NCI-H128 (cell line): Measurements from ENCODE around the gene SNRNP70.

Experiments
- DNase-seq: peaks from one replicate; lab custom pipeline; 2025; ENCODE audit not compliant: unreplicated experiment; lab: John Stamatoyannopoulos, UW

SNRNP70 gene

DNA sequence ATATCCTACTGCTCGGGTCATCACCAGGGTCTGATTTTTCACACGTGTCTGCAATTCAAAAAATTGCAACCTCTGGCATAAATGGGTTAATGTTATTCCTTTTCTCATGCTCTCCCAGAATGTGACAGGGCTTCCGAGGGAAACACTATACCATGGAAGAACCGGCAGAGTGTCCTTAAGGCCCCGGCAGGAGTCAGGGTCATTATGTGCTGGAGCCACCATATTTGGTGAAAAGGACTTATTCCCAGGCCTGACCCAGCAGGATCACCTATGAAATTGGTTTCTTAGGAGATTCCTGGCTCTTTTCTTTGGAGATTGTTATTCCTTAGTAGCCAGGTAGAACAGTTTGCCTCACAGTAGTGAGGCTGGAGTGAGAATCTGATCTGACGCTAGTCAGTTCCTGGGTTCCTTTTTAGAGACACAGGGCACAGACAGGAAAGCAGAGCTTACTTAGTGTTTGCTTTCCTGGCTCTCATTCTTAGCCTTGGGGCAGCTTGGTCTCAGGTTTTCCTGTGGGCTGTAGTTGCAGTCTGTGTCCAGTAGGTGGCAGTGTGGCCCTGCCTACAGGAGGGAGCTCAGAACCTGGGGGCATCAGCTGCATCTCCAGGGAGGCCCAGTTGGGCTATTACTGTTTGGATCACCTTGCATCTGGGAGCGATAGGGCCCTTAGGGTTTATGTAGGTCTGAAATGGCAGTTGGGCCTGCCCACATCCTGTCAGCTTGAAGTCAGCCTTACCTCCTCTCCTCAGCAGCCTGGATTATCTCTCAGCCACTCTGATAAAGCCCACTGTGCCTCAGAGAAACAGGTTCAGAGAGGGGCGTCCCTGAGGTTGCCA lies 12.4 kb downstream of the SNRNP70 start:
- peak; percentile 41 for DNase-seq

DNA sequence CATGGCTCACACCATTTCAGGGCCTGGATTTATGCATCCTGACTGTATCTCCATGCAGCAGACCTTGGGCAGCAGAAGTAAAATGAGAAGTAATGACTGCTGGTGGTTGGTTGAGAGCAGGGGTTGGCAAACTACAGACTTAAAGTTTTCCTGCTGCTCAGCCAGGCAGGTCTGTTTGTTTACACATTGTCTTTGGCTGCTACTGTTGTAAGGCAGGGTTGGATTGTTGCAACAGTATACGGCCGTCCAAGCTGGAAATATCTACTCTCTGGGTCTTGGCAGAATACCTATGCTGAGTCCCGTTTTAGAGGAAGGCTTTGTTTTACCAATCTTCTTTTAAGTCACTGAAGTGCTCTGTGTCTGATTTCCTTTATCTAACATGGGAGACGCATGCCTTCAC lies 13.5 kb downstream of the SNRNP70 start:
- DNase-seq, result no peak

DNA sequence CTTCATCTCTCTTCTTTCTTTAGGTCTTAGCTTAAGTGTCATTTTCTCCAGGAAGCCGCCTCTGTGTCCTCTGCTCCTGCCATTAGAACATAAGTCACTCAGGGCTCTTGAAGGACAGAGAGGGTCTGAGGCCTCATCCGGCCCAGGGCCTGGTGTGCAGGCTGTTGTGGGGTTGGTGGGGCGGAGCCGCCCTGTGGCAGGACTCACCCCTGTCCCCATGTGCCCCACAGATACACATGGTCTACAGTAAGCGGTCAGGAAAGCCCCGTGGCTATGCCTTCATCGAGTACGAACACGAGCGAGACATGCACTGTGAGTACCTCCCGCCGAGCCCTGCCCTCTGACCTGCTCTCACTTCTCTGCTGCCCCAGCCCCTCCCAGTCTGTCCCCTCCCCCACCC lies 15.9 kb downstream of the SNRNP70 start:
- DNase-seq, result no peak

DNA sequence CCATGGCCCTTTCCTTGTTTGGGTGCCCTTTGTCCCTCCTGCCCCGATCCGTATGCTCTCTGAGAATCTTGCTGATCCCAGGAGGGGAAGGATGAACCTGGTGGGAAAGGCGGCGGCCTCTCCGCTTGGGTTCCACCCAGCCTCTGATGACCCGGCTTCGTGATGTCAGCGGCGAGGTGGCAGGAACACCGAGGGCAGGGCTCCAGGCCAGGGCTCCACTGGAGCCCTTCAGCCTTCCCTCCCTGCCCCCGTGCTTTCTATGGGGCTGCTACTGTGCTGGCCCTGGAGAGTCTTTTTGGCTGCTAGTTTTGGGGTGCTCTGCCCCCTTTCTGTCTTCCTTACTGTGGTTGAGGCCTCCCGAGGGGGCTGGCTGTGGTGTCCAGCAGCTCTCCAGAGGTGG lies 17.1 kb downstream of the SNRNP70 start:
- DNase-seq, result no peak

DNA sequence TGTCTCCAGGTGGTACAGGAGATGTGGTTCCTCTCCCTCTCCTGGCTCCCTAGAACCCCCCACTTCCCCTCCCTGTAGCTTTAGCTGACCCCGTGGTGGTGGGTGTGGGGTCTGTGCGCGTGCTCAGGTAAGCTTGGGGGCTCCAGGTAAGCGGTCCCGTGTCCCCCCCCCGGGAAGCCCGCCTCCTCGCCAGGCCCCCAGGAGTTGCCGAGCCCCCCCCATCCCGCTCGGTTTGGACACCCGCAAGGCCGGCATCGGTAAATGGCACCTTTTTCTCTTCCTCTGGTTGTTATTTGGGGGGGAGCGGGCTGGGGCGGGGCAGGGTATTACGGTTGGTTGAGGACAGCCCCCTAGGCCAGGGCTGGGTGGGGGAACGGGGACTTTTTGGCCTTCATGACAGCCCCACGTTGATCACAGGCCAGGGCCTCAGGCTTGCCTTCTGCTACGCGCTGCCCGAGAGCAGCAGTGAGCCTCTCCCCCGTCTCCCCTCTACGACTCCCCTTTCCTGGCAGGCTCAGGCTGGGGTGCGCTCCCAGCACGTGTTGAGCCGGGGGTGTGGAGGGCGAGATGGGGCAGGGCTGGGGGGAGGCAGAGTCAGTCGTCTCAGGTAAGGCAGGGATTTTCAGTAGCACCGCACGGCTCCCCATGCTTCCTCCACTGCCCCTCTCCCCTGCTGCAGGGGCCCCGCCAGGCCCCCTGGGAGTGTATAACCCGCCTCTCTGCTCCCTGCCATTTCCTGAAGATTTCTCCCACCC lies 18.3 kb downstream of the SNRNP70 start:
- no peak for DNase-seq

DNA sequence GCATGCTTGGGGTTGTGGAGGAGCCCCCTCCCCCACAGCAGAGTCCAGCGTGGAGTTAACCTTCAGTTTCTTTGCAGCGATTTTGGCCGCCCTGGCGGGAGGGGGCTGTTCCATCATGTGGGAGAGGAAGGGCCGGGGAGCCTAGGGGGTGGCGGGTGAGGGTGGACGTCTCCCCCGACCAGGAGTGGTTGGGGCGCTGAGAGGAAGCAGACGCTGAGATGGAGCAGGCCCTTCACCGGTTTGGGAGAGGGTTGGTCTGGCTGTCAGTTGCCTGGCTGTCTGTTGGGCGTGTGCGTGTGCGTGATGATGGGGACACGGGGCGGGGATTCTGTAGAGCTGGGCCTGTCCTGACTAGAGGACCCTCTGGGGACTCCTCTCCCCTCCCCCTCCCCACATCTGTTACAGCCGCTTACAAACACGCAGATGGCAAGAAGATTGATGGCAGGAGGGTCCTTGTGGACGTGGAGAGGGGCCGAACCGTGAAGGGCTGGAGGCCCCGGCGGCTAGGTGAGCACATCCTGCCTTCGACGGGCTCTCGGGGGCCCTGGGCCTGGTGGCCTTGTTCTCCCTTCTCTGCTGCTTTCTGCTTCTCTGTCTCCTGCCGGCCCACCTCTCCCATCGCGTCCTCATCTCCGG lies 19.1 kb downstream of the SNRNP70 start:
- no peak for DNase-seq

DNA sequence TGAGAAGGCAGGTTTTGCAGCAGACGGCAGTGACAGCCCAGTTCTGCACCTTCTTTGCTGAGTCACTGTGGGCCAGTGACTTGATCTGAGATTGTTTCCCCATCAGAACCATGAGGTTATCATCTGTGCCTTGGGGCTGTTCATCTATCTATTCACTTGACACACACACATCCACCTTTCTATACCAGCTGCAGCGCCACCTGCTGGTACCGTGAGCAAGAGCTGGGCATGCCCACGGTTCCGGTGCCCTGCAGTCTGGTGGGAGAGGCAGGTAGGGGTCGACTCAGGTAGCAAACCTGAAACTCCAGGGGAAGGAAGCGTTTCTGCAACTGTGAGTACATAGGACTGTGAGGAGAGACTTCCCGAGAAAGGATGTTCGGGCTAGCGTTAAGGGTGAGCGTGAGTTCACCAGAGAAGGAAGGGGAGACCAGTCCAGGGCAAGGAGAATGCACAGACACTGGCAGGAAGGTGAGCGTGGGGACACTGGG lies 21.4 kb downstream of the SNRNP70 start:
- DNase-seq, result no peak

DNA sequence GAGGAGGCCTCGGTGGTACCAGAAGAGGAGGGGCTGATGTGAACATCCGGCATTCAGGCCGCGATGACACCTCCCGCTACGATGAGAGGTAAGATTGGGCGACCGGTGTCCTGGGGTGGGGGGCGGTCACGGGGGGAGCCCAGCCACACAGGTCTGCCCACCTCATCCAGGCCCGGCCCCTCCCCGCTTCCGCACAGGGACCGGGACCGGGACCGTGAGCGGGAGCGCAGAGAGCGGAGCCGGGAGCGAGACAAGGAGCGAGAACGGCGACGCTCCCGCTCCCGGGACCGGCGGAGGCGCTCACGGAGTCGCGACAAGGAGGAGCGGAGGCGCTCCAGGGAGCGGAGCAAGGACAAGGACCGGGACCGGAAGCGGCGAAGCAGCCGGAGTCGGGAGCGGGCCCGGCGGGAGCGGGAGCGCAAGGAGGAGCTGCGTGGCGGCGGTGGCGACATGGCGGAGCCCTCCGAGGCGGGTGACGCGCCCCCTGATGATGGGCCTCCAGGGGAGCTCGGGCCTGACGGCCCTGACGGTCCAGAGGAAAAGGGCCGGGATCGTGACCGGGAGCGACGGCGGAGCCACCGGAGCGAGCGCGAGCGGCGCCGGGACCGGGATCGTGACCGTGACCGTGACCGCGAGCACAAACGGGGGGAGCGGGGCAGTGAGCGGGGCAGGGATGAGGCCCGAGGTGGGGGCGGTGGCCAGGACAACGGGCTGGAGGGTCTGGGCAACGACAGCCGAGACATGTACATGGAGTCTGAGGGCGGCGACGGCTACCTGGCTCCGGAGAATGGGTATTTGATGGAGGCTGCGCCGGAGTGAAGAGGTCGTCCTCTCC lies 22.6 kb downstream of the SNRNP70 start:
- no peak for DNase-seq

DNA sequence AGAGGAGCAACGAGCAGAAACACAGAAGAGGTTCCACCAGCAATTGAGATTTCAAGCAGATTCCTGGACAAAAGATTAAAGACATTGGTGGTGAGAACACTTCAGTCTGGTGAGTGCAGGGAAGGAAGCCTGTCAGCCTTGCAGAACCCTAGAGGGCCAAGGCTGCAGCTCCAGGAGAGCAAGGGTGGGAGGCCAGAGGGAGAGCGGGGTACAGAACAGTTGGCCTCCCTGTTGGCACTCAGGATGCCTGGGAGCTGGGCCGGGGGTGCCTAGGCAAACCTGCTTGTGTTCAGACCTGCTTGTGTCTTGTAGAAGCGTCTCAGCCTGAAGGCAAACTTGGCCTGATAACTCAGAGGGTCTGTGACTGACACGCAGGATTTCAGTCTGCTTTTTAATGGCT lies 23.8 kb downstream of the SNRNP70 start:
- DNase-seq, result no peak

DNA sequence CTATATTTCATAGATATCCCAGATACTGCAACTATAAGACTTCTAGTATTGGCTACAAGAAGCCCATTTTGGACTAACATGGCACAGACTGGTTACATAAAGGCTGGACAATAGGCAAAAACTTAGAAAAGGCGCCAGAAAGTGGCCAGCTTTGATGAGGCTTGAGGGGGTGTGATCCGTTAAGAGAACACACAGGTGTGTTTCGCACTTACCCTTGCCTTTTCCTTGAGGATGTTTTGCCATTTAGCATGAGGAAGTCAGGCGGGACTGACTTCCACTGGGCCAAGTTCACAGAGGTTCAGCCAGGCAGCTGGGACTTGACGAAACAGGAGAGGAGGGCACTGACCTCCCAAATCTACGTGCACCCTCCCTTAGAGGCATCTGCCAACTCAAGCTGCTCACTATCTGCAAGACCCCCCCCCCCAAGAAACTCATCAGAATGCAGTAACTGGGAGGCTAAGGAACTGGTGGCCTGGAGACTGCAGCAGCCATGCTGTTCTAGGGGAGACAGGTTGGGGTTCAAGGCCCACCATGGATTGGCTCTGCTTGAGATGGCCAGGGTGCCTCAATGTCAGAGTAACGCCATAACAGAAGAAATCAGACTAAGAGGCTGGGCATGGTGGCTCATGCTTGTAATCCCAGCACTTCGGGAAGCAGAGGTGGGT lies 24.4 kb downstream of the SNRNP70 start:
- DNase-seq, result no peak

DNA sequence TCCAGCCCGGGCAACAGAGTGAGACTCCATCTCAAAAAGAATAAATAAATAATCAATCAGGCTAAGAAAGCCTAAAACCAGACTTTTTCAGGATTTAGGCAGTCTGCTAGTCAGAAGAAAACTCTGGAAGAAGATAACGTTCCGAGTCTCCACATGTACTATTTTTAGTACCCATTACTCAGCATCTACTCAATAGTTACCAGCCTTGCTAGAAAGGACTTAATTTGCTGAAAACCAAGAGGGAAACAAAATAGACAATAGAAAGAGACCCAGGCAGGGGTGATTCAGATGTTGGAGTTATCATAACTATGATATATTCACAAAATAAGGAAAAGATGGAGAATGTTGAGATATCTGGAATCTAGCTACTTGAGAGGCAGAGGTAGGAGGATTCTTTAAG lies 25.3 kb downstream of the SNRNP70 start:
- DNase-seq, result no peak

DNA sequence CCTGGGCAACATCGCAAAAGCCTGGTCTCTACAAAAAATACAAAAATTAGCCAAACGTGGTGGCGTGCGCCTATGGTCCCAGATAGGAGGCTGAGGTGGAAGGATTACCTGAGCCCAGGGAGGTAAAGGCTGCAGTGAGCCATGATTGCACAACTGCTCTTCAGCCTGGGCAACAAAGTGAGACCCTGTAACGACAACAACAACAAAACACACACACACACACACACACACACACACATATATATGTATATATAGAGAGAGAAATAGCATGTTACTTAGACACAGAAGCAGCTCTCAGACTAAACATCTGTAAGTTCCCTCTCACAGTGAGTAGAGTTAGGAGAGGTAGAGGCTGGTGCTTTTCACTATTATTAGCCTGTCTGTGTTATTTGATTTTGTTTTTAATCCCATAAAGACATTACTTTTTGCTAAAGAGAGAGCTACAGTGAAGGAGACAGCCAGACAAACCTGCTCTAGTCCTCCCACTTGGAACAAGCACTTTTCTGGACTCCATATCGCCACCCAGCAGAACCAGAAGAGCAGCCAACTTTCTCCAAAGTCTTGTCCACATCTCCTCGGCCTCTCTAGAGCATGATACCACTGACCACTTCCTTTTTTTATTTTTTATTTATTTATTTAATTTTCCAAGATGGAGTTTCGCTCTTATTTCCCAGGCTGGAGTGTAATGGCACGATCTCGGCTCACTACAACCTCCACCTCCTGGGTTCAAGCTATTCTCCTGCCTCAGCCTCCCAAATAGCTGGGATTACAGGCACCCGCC lies 26.2 kb downstream of the SNRNP70 start:
- DNase-seq, result no peak

DNA sequence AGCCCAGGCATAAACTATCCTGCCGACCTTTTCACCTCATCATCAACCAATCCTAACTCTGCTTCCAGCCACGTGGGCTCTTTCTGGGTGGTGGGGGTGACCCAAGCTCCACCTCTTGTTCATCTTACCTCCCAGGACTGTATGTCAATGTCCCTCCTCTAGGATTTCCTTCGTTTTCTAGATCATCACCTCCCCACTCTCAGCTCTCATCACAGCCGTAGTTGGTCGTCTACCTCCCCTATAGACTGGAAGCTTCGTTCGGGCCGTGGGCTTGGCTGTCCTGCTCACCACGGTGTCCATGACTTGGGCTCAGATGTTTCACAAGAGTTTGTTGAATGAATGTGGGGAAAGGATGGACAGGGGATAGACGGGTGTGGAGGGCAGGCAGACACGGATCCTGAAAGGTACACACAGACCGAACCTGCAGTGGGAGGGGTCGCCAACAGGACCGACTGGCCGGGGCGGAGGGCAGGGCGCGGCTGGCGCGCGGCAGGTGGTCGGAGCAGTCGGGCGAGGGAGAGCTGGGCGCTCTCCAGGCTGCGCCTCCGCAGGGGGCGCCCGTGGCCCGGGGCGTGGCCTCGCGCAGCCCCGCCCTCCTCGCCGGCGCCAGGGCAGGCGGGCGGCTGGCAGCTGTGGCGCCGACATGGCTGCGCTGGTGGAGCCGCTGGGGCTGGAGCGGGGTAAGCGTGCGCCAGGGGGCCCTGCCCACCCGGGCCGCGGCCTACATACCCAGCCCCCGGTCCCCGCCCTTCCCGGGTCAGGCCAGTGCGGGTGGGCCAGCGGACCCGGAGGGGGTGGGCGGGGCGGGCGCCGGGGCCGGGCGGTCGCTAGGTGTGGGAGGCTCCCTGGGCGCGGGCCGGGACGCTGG lies 28.7 kb downstream of the SNRNP70 start, which contains the start of gene LIN7B:
TSS of gene LIN7B (plus strand) at position 609 of the 868 bp plus-strand sequence. CDS start at position 644, 35 bp downstream.
- no peak for DNase-seq

DNA sequence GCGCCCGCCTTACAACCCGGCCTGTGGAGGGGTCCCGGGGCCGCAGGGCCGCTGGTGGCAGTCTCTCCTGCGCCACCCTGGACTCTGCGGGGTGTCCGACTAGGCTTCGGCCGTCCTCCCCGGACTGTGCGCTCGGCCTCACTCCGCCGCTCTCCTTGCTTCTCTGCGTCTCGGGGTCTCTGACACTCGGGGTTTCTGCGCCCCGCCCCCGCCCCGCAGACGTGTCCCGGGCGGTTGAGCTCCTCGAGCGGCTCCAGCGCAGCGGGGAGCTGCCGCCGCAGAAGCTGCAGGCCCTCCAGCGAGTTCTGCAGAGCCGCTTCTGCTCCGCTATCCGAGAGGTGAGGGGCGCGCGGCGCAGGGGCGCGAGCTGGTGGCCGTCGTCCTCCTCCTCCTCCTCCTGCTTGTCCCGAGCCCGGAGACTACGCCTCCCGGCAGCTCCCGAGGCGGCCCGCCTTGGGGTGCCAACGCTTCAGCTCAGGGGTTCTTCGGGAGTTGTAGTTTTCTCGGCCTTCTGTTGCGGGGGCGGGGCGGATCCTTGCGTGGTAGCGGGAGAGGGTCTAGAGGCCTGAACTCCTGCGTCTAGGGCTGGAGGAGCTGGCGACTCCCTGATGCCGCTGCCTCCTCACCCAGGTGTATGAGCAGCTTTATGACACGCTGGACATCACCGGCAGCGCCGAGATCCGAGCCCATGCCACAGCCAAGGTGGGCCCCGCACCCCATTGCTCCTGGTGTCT lies 29.5 kb downstream of the SNRNP70 start:
- DNase-seq, result no peak

DNA sequence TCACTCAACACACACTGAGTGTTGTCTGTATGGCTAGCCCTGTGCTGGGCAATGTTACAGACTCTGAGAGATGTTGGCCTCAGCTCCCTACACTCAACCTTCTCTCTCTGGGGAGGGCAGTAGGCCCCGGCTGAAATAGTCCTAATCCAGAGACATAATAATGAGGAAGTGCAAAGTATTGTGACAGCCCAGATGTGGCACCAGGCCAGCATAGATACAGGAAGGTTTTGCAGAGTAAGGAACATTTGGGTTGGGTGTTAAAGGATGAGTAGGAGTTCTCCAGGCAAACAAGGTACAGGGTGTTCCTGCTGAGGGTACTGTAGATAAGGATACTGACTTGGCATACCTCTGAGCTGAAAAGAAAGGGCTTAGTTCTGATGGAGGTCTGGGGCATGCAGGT lies 31.3 kb downstream of the SNRNP70 start:
- no peak for DNase-seq

DNA sequence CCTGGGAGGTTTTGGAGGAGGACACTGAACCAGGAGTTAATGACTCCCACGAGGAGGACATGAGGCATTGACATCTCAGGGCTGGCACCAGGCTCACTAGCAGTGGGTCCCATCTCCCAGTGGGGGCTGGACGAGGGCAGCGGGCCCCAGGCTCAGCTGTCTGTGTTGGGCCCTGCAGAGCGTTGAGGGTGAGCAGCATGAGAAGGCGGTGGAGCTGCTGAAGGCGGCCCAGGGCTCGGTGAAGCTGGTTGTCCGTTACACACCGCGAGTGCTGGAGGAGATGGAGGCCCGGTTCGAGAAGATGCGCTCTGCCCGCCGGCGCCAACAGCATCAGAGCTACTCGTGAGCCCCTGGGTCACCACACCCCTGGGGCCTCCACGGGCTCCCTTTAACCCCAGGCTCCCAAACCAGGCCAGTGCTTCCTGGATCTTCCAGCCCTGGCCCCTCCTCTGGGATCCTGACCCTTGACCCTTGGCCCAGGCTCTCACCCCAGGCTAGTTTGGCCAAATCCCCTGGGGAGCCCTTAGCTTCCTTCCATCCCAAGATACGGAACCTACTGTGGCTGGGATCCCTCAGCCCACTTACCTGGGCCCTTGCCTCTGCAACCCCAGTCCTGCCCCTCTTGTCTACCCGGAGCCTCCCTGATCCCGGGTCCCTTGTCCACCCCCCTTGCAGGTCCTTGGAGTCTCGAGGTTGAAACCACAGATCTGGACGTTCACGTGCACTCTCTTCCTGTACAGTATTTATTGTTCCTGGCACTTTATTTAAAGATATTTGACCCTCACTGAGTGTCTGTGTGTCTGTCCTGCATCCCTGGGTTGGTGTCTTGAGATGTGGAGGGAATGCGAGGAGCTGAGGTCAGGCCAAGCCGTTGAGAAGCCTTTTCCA lies 32.7 kb downstream of the SNRNP70 start:
- no peak for DNase-seq
